ENCODE data around the gene PVALEF.

GRCh38 chr17:81191116-81191515 lies 25.8 kb downstream of the PVALEF start:
- TF ChIP-seq, protein P1, sequence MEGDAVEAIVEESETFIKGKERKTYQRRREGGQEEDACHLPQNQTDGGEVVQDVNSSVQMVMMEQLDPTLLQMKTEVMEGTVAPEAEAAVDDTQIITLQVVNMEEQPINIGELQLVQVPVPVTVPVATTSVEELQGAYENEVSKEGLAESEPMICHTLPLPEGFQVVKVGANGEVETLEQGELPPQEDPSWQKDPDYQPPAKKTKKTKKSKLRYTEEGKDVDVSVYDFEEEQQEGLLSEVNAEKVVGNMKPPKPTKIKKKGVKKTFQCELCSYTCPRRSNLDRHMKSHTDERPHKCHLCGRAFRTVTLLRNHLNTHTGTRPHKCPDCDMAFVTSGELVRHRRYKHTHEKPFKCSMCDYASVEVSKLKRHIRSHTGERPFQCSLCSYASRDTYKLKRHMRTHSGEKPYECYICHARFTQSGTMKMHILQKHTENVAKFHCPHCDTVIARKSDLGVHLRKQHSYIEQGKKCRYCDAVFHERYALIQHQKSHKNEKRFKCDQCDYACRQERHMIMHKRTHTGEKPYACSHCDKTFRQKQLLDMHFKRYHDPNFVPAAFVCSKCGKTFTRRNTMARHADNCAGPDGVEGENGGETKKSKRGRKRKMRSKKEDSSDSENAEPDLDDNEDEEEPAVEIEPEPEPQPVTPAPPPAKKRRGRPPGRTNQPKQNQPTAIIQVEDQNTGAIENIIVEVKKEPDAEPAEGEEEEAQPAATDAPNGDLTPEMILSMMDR (IDR thresholded peaks at IDR 0.05; ENCODE audit: low read length), result no peak
- TF ChIP-seq EZH2 (optimal IDR thresholded peaks at IDR 0.05; ENCODE audit: low read depth, low read length) (no peak), EZH2phosphoT487 (IDR thresholded peaks at IDR 0.05; ENCODE audit: low read length) (no peak)

Measured in MM.1S (cell line).